ENCODE data around the gene NRG4.
"Not testable (repeated sequence)": the region's sequence is repeated elsewhere in the genome, so short reads cannot be mapped to it uniquely, and the experiment has no call there.

NRG4 gene, protein sequence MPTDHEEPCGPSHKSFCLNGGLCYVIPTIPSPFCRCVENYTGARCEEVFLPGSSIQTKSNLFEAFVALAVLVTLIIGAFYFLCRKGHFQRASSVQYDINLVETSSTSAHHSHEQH

DNA sequence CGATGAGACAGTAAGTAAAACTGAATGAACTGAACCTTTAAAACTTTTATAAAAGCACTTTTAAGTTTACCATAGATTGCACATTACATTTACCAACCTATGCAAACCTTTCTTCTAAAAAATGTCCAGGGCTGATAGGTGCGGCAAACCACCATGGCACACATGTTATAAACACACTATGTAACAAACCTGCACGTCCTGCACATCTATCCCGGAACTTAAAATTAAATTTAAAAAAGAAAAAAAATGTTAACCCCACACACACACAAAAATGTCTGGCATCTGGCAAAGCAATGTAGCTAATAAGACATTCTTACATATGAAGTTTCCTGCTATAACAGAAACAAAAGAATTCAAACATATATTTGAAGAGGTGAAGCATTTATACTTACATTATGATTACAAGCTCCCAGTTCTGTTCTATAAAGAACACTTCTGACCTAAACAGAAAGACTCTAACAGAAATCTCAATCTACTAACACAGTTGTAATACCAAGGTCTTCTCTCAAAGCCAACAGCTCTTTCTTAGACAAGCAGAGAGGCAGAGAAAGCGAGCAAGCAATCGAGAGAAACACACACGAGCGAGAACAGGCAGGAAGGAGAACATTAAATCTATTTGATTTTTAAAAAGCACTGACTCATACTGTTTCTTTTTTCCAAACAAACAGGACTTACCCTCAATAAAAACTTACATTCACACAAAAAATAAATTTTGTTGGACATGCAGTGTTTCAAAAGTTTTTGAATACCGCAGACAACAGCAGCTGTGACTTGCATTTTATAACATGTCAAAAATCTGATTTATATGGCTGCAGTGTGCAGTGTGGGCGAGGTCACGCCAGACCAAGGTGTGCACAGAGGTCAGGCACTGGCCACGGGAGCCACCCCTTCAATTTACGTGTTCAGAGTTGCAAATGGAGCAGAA, at the start of gene NRG4:
NRG4 (minus strand) TSS at position 798 of the 925 bp plus-strand sequence. CDS start 1,194 bp downstream, outside the sequence.
- DNase-seq (ENCODE audit: low read depth in 3 of 3), result no peak

DNA sequence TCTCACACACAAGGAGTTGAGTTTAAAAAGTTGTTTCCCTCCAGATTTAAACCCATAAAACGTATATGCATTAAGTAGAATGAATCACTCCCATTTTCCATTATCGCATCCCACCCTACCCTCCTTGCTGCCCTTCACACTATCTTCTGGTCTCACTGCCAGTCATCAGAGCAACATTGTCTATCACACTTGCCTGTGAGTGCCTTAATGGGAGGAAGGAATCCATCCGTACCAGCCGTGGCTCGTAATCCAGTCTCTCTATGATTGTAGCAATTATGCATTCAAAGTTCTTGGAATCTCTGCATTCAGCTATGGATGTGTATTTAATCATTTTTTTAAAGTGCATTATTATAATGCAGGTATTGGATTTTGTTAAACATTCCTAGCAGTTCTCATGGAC, 49.5 kb upstream of the NRG4 start:
- no peak for DNase-seq (ENCODE audit: low read depth in 3 of 3)

DNA sequence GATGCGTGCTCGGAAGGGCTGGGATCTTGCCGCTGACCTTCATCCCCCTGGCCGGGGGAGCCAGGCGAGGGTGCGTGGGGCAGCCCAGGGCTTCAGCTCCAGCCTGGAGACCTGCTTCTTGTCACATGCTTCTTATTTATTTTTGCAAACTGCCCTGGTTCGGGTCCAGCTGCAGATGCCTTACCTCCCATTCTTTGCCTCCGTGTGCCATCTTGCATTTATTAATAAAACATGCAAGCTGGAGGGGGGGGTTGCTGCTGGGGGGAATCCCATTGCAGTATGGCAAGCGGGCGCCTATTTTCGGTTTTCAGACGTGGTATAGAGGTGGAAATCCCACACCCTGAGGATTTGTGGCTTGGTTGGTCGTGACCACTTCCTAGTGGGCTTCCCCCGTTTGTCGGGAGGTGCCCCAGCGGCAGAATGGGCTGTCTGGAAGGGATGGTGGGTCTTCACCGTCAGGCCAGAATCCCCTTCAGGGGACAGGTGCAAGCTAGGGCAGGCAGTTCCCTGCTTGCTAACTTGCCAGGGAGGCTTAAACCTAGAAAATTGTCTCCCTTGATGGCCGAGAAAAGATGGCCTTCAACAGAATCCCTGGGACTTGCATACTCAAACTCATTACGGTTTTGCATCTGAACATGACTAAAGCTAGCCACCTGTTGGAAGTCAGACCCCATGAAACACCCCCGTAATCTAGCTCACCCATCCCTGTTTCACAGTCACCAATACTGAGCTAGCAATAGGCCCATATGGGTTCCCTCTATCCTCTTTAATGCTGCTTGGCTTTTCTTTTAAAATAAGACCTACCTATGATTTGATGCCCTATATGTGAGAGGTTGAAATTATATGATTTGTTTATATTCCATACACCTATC, 48.1 kb upstream of the NRG4 start:
- DNase-seq (ENCODE audit: low read depth in 3 of 3), result peak in 2 of 3 experiments; percentile 10 to 41

DNA sequence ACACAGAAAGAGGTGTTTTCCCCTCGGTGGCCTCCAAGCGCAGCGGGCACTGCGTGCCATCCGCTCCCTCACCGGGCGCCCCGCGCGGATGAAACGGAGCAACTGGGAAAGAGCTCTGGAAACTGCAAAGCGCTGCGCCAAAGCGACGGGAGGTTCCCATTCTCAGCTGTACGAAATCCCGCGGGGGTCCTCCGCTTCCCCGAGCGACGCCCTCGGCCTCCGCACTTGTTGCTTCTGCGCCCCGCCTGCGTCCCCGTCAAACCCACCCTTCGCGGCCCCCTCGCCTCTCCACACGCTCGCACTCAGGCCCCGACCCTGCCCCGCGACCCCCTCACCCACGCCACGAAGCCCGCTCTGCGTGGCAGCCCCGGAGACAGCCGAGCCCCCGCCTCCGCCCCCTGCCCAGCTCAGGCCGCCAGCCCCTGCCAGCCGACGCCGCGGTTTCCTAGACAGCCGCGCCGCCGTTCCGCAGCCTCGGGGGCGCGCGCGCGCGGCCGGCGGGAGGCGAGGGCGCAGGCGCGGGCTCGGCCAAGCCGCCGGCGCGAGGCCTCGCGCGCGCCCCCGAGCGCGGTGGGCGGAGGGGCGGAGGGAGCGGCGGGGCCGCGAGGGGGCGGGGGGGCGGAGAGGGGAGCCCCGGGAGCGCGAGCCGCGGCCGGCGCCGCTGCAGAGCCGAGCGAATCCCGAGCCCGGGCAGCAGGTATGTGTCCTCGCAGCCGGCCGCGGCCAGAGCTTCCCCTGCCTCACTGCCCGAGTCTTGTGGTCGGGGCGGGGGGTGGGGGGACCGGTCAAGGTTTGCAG, 47.3 kb upstream of the NRG4 start, which contains the start of gene TMEM266:
TMEM266 (plus strand) TSS at position 666 of the 798 bp plus-strand sequence. CDS start 74,279 bp downstream, outside the sequence.
- DNase-seq (ENCODE audit: low read depth in 3 of 3), result peak in 1 of 3 experiments; percentile 24

DNA sequence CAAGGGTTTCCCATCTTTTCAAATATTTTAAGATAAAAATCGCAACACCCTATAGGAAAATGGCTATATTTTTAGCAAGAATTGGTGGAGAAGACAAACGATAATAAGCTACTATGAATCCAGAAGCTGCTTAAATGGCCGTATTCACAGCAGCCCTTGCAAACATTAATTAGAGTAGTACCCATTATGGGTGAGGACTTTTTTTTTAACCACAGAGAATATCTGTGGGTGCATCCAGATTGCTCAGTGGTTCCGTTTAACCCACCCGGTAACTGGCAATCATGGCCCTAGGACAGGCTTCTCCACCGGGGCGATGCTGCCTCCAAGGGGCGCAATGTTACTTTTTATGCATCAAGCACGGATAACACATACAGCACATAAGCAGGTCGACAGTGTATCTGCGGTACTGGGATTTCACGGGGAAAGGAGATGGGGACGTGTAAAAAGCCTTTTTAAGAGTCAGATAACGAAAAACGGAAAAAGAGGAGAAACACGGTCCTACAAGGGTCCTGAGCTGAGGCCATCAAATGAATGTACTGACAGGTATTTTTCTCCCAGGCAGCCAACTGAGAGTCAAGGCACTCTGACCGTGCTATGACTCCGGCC, 46.6 kb upstream of the NRG4 start:
- DNase-seq (ENCODE audit: low read depth in 3 of 3), result peak in 1 of 3 experiments; percentile 22

DNA sequence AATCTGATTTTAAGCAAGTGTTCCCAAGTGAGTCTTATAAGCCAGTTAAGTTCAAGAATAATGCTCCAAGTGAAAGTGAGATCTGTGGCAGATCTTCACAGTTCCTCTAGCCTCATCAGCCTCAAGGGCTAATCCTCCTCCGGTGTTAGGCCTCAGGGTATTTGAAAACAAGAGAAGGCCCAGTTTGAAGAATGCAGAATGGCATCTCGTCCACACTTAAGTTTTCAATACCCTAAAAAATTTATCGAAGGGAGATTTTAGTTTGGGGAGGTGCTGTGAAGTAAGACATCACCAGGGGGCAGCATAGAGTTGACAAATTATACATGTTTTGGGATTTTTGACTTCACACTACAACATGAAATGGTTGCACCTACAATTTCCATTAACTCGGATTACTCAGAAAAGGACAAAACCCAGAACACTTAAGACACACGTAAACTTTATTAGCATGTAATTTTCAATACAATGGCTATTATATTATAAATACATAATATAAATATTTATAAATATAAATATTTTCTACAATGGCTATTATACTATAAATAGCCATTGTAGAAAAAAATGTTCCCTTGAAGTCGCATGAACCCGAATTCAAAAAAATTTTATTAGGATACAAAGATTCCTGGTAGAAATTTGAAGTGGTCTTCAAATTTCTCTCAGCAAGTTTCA, 45.2 kb upstream of the NRG4 start:
- peak in 2 of 3 experiments; percentile 20 to 29 for DNase-seq (ENCODE audit: low read depth in 3 of 3)

DNA sequence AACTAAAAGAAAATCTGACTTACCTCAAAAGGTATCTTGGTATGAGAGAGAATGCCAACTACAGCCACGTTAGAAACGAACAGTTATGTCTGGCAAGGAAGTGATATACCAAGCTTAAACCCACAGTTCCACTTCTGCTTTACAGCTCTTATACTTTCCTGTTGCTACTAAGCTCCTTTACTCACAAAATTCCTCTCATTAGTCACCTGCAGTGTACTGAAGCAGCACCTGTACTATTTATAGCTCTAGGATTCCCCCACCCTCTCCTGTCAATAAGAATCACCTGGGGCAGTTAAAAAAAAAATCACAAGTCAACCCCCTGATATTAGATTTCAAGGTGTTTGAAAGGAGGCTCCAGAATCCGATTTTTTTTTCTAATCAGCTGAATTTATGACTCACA, 44.7 kb upstream of the NRG4 start:
- no peak for DNase-seq (ENCODE audit: low read depth in 3 of 3)

DNA sequence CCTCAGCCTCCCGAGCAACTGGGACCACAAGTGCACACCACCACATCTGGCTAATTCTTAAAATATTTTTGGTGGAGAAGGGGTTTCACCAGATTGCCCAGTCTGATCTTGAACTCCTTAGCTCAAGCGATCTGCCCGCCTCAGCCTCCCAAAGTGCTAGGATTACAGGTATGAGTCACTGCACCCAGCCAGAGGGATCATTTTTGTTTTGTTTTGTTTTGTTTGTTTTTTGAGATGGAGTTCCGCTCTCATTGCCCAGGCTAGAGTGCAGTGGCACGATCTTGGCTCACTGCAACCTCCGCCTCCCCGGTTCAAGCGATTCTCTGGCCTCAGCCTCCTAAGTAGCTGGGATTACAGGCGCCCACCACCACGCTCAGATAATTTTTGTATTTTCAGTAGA, 42.0 kb upstream of the NRG4 start:
- DNase-seq (ENCODE audit: low read depth in 3 of 3), result not testable (repeated sequence)

DNA sequence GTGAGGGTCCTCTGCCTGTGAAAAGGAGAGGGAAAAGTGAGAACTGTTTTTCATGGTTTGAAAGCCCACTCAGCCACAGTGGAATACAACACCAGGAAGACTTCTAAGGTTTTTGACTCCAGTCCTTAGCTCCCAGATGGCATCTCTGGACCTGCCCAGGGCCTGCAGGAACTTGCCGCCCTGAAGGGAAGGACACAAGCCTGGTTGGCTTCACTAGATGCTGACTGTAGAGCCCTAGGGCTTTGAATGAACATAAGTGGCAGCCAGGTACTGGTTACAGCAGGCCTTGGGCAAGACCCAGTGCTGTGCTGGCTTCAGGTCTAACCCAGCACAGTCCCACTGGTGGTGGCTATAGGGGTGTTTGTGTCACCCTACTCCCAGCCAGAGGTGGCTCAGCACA, 26.3 kb upstream of the NRG4 start:
- no peak for DNase-seq (ENCODE audit: low read depth in 3 of 3)

DNA sequence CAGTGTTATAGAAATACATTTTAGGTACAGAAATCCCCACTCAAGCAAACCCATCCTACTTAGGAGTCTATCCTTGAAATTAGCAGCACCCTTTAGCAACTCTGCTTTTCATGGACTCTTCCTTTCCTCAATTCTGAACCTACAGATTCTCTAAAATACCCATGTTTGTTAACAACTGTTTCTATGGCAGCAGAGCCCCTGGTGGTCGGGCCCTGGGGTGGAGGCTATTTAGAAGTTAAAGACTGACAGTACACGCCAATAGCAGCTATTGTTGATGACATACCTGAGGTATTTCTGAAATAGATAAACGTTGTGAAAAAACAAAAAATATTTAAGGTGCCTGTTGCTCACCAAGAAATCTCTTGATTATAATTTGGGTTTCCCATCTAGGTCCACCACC, 23.4 kb upstream of the NRG4 start:
- no peak for DNase-seq (ENCODE audit: low read depth in 3 of 3)

DNA sequence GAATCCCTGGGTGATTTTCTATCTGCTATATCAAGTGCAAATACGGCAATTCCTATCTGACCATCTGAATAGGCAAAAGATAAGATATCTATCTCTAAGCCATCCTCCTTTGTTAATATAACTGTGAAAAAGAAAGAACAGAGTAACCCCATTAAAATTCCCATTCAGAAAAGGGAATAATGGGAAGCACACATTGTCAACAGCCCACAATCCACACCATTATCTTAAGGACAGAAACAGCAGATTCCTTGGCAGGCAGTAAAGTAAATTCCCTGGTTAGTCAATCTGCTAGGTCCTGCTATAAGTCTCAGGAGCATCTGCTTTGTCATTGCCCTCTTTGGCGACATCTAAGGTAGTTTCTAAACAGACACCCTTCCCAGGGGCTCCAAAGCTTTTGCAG, 21.9 kb upstream of the NRG4 start:
- DNase-seq (ENCODE audit: low read depth in 3 of 3), result no peak

DNA sequence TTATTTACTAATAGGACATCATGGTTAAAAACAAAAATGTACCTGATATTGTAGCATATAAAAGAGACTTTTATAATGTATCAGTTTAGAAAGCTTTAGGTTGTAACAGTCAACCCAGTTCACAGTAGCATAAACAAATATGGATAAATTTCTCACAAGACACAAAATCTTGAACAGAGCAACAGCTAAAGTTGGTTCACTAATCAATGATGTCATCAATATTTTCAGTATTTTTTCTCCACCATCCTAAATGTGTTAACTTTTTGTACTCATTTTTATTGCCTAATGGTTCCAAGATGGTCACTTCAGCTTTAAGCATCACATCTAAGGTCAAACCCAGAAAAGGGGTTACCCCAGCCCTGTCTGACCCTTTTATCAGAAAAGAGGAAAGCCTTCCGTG, 21.2 kb upstream of the NRG4 start:
- DNase-seq (ENCODE audit: low read depth in 3 of 3), result no peak

DNA sequence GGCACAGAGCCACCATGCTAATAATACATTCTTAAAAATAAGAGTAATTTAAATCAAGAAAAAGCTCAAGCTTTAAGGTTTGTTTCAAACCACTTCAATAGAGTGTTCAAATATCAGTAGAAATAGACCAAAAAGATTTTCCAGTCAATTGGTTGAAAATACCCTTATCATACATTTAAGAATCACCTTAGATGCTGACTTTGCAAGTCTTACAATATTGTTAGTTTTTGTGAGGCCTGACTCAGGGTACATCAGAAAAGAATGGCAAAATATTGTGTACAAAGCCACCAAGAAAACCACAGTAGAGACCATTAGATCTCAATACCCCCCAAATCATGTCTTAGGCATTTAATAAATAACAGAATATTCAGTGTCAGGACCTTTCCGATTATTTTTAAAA, 19.8 kb upstream of the NRG4 start:
- DNase-seq (ENCODE audit: low read depth in 3 of 3), result no peak

DNA sequence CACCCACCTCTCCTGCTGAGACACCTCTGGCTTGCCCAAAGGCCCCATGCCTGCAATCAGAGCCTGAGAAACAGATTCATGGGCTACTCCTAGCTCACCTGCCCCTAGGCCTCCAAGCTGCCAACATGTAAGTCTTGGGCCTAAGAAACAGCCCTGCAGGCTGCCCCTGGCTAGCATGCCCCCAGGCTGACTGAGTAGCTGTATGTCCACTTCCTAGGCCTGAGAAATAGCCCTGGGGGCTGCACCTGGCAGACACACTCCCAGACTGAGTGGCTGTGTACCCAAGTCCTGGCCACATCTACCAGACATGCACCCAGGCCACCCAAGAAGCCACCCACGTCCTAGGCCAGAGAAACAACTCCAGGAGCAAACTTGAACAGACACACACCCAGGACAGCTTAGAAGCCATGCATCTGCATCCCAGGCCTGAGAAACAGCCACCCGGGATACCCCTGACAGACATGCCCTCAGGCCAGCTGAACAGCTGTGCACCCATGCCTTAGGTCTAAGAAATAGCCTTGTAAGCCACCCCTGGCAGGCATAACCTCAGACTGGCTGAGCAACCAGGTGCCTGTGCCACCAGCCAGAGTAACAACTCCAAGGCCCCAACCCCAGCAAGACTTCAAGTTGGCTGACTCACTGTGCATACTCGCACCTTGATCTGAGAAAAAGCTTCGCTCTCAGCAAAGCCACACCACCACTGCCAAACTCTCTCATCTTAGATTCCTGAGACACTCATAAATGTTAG, 12.0 kb upstream of the NRG4 start:
- no peak for DNase-seq (ENCODE audit: low read depth in 3 of 3)

DNA sequence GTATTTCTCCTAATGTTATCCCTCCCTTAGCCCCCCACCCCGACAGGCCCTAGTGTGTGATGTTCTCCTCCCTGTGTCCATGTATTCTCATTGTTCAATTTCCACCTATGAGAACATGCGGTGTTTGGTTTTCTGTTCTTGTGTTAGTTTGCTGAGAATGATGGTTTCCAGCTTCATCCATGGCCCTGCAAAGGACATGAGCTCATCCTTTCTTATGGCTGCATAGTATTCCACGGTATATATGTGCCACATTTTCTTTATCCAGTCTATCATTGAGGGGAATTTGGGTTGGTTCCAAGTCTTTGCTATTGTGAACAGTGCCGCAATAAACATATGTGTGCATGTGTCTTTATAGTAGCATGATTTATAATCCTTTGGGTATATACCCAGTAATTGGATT, 1.2 kb upstream of the NRG4 start:
- DNase-seq (ENCODE audit: low read depth in 3 of 3), result not testable (repeated sequence)

DNA sequence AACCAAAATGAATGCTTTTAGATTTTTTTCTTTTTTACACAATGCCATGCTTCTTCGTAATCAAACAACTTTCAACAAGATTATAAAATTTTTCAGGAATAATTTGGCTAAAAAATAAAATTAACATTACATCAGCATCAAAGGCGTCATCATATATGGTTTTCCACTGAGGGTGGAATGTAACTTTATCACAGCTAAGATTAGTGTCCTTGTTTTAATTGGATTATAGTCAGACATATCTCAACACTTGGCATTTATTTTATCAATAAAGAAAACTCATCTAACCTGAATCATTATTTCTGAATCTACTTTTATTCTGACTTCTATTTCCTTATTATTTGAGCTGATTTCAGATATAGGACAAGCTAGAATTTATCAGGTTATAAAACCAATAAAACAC, 1.6 kb downstream of the NRG4 start:
- no peak for DNase-seq (ENCODE audit: low read depth in 3 of 3)

DNA sequence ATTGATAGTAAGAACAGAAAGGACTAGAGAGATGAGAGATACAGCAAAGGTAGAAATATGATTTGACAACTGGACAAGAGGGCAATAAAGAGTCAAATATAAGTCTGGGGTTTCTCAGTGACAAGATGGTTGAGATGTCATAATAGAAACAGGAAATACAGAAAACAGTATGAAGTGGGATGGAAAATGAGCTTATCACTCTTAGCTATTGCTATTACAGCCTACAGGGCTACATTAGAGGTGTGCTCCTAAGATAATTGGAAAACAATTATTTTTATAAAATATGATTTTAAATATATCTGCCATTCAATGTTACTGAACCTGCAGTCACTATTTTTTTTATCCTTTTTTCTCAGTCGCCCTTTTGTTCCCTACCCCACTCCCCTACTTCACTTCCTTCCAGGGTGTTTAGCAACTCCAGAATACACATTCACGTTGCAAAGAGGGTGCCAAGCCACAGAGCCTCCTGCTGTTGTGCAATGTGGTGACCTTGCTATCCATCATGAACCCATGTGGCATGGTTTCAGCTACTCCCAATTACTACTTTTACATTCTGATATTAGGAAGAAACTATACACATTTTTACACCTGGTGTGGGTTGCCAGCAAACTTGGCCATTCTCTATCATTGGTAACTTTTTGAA, 6.0 kb downstream of the NRG4 start:
- no peak for DNase-seq (ENCODE audit: low read depth in 3 of 3)

DNA sequence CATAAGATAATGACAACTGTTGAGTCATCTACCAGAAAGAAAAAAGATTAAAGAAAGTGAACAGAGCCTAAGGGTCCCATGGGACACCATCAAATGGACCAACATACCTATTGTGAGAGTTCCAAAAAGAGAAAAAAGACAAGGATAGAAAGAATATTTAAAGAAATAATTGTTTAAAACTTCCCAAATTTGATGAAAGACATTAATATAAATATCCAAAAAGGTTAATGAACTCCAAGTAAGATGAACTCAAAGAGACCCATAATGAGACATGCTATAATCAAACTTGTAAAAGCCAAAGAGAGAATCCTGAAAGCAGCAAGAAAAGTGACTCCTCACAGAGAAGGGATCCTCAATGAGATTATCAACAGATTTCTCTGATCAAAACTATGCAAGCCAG, 8.9 kb downstream of the NRG4 start:
- DNase-seq (ENCODE audit: low read depth in 3 of 3), result no peak

DNA sequence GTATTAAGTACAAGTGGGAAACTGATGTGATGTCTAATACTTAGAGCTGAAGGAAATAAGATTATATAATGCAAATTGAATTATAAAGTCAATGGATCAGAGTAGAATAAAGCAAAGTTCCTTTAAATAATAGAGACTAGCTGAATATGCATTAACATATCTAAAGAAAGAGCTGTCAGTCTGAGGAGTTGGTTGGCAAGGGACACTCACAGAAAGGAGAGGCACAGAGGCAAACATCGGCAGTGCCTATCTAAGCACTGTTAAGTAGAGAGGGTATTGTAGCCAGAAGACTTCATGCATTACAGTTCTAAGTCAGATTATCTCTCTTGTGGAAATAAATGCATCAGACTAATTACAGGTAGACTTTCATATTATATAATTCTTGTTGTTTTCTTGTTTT, 16.6 kb downstream of the NRG4 start:
- DNase-seq (ENCODE audit: low read depth in 3 of 3), result no peak
